NOMO-1 (cell line): Measurements from ENCODE around the gene MXD4.

ENCODE experiments used
- DNase-seq, 2 experiments: peaks; one replicate each; lab custom pipeline; 2025; ENCODE audit not compliant: unreplicated experiment in 2 of 2; lab: John Stamatoyannopoulos, UW

The MXD4 gene

GRCh38 chr4:2253160-2254084, 8.5 kb downstream of the MXD4 start:
- no peak for DNase-seq

GRCh38 chr4:2252530-2253091, 9.3 kb downstream of the MXD4 start:
- DNase-seq: no peak

- DNase-seq: no peak
These were observed 9.9 kb downstream of the MXD4 start for GRCh38 chr4:2251795-2252529.

GRCh38 chr4:2251073-2251794, 10.7 kb downstream of the MXD4 start:
- no peak for DNase-seq

- no peak for DNase-seq
These were observed 11.4 kb downstream of the MXD4 start for GRCh38 chr4:2250357-2251072.

- DNase-seq: no peak
These were observed 12.2 kb downstream of the MXD4 start for GRCh38 chr4:2249526-2250356.

- no peak for DNase-seq
These were observed 13.1 kb downstream of the MXD4 start for GRCh38 chr4:2248821-2249261.

GRCh38 chr4:2248044-2248780, 13.7 kb downstream of the MXD4 start:
- DNase-seq: no peak

- DNase-seq: no peak
These were observed 14.5 kb downstream of the MXD4 start for GRCh38 chr4:2247128-2248043.

- DNase-seq: no peak
These were observed 15.4 kb downstream of the MXD4 start for GRCh38 chr4:2246384-2247127.

GRCh38 chr4:2245787-2246275, 16.1 kb downstream of the MXD4 start:
- no peak for DNase-seq

- no peak for DNase-seq
These were observed 16.7 kb downstream of the MXD4 start for GRCh38 chr4:2245057-2245786.

- DNase-seq: peak; percentile 67 to 76
These were observed 18.1 kb downstream of the MXD4 start for GRCh38 chr4:2243681-2244380.

- peak; percentile 95 to 97 for DNase-seq
These were observed 20.2 kb downstream of the MXD4 start, which contains the start of the genes HAUS3 and POLN for GRCh38 chr4:2241410-2242353. Gene HAUS3, minus strand, starts transcription at chr4:2242121. Its CDS starts 1,175 bp downstream, at chr4:2240946. Gene POLN, minus strand, starts transcription at chr4:2242121. Its CDS starts 12,890 bp downstream, at chr4:2229231.
